ENCODE results near the gene MAP3K19. TPM values are rescaled to one million over a fixed set of nuclear protein-coding genes. Genes with fewer than 3 reads are reported as not detected.

Gene MAP3K19
- total and polyA plus RNA-seq, 2 of the 8 experiments (the other 6 are each of a cell fraction or from before 2014, with no cell fraction given), result not detected

DNA sequence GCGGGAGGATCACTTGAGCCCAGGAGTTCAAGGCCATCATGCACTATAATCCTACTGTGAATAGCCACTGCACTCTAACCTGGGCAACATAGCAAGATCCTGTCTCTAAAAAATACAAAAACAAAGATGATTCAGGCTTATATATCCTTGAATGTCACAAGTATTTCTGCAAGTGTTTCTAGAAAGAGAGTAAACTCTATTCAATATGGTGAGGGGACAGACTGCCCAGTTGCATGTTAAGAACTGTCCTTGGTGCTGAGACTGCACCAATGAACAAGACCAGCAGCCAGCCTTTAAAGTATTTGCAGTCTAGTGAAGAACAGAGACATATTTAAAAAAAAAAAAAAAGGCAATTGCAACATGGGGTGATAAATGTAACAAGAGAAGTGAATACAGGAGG lies 16.4 kb downstream of the MAP3K19 start (continued):
- TF ChIP-seq, protein P1, sequence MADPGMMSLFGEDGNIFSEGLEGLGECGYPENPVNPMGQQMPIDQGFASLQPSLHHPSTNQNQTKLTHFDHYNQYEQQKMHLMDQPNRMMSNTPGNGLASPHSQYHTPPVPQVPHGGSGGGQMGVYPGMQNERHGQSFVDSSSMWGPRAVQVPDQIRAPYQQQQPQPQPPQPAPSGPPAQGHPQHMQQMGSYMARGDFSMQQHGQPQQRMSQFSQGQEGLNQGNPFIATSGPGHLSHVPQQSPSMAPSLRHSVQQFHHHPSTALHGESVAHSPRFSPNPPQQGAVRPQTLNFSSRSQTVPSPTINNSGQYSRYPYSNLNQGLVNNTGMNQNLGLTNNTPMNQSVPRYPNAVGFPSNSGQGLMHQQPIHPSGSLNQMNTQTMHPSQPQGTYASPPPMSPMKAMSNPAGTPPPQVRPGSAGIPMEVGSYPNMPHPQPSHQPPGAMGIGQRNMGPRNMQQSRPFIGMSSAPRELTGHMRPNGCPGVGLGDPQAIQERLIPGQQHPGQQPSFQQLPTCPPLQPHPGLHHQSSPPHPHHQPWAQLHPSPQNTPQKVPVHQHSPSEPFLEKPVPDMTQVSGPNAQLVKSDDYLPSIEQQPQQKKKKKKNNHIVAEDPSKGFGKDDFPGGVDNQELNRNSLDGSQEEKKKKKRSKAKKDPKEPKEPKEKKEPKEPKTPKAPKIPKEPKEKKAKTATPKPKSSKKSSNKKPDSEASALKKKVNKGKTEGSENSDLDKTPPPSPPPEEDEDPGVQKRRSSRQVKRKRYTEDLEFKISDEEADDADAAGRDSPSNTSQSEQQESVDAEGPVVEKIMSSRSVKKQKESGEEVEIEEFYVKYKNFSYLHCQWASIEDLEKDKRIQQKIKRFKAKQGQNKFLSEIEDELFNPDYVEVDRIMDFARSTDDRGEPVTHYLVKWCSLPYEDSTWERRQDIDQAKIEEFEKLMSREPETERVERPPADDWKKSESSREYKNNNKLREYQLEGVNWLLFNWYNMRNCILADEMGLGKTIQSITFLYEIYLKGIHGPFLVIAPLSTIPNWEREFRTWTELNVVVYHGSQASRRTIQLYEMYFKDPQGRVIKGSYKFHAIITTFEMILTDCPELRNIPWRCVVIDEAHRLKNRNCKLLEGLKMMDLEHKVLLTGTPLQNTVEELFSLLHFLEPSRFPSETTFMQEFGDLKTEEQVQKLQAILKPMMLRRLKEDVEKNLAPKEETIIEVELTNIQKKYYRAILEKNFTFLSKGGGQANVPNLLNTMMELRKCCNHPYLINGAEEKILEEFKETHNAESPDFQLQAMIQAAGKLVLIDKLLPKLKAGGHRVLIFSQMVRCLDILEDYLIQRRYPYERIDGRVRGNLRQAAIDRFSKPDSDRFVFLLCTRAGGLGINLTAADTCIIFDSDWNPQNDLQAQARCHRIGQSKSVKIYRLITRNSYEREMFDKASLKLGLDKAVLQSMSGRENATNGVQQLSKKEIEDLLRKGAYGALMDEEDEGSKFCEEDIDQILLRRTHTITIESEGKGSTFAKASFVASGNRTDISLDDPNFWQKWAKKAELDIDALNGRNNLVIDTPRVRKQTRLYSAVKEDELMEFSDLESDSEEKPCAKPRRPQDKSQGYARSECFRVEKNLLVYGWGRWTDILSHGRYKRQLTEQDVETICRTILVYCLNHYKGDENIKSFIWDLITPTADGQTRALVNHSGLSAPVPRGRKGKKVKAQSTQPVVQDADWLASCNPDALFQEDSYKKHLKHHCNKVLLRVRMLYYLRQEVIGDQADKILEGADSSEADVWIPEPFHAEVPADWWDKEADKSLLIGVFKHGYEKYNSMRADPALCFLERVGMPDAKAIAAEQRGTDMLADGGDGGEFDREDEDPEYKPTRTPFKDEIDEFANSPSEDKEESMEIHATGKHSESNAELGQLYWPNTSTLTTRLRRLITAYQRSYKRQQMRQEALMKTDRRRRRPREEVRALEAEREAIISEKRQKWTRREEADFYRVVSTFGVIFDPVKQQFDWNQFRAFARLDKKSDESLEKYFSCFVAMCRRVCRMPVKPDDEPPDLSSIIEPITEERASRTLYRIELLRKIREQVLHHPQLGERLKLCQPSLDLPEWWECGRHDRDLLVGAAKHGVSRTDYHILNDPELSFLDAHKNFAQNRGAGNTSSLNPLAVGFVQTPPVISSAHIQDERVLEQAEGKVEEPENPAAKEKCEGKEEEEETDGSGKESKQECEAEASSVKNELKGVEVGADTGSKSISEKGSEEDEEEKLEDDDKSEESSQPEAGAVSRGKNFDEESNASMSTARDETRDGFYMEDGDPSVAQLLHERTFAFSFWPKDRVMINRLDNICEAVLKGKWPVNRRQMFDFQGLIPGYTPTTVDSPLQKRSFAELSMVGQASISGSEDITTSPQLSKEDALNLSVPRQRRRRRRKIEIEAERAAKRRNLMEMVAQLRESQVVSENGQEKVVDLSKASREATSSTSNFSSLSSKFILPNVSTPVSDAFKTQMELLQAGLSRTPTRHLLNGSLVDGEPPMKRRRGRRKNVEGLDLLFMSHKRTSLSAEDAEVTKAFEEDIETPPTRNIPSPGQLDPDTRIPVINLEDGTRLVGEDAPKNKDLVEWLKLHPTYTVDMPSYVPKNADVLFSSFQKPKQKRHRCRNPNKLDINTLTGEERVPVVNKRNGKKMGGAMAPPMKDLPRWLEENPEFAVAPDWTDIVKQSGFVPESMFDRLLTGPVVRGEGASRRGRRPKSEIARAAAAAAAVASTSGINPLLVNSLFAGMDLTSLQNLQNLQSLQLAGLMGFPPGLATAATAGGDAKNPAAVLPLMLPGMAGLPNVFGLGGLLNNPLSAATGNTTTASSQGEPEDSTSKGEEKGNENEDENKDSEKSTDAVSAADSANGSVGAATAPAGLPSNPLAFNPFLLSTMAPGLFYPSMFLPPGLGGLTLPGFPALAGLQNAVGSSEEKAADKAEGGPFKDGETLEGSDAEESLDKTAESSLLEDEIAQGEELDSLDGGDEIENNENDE (IDR thresholded peaks at IDR 0.05; ENCODE audit: insufficient replicate concordance, low read length), result no peak
- TF ChIP-seq, protein P2, sequence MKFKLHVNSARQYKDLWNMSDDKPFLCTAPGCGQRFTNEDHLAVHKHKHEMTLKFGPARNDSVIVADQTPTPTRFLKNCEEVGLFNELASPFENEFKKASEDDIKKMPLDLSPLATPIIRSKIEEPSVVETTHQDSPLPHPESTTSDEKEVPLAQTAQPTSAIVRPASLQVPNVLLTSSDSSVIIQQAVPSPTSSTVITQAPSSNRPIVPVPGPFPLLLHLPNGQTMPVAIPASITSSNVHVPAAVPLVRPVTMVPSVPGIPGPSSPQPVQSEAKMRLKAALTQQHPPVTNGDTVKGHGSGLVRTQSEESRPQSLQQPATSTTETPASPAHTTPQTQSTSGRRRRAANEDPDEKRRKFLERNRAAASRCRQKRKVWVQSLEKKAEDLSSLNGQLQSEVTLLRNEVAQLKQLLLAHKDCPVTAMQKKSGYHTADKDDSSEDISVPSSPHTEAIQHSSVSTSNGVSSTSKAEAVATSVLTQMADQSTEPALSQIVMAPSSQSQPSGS (IDR thresholded peaks at IDR 0.05; ENCODE audit: low read length), result no peak
- TF ChIP-seq SP4 (IDR thresholded peaks at IDR 0.05; ENCODE audit: low read length), result no peak
- TF ChIP-seq SRF (IDR thresholded peaks at IDR 0.05; ENCODE audit: low read depth, low read length), result no peak
- TF ChIP-seq SP2 (IDR thresholded peaks at IDR 0.05; ENCODE audit: low read length), result no peak
- no peak for TF ChIP-seq GABPA (IDR thresholded peaks at IDR 0.05; ENCODE audit: borderline replicate concordance, insufficient read depth, low read length)
- TF ChIP-seq SAP30 (IDR thresholded peaks at IDR 0.05; ENCODE audit: insufficient read depth, insufficient replicate concordance, low read length), result no peak
- TF ChIP-seq PHF8 (conservative IDR thresholded peaks at IDR 0.05; ENCODE audit: low read depth, low read length), result no peak
- TF ChIP-seq KDM4A (IDR thresholded peaks at IDR 0.05; ENCODE audit: low read depth, low read length, severe bottlenecking), result no peak

Measured in H1 (cell line).